GM21737 (cell line): ENCODE results near the gene ASPG.

ENCODE experiments used
- ATAC-seq: cut with Tn5 transposase; IDR thresholded peaks from one replicate; pipeline ENCODE4 v1.9.1; 2021; ENCODE audit warnings: mild to moderate bottlenecking, moderate library complexity; ENCODE audit not compliant: unreplicated experiment

The ASPG gene

GRCh38 chr14:104073764-104074163 is 11.7 kb upstream of the ASPG start:
- no peak for ATAC-seq

DNA sequence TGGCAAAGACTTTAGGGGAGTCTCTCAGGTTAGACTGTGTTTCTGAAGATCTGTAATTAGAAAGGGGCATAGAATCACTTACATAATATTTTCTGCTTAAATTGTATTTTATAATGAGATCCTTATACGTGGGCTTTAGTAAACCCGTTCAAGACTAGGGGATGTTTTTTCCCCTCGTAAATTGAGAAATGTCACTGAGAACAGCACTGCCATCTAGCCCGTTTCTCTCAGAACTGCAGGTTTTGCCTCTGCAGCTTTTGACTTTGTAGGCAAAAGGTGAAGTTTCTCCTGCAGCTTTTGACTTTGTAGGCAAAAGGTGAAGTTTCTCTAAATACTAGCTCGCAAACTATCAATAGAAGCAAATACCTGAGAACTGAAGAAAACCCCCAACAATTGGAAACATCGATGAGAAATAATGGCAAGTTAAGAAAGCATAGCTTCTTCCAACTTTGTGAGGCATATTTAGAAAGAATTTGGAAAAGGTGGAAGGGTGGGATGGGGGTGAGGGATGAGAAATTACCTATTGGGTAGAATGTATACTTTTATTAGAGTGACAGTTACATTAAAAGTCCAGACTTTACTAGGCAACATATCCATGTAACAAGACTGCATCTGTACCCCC is 9.9 kb upstream of the ASPG start:
- no peak for ATAC-seq

- ATAC-seq, result no peak
These were observed 8.8 kb upstream of the ASPG start for GRCh38 chr14:104076743-104077142.

GRCh38 chr14:104078031-104078455 is 7.5 kb upstream of the ASPG start:
- peak; percentile 90 for ATAC-seq

DNA sequence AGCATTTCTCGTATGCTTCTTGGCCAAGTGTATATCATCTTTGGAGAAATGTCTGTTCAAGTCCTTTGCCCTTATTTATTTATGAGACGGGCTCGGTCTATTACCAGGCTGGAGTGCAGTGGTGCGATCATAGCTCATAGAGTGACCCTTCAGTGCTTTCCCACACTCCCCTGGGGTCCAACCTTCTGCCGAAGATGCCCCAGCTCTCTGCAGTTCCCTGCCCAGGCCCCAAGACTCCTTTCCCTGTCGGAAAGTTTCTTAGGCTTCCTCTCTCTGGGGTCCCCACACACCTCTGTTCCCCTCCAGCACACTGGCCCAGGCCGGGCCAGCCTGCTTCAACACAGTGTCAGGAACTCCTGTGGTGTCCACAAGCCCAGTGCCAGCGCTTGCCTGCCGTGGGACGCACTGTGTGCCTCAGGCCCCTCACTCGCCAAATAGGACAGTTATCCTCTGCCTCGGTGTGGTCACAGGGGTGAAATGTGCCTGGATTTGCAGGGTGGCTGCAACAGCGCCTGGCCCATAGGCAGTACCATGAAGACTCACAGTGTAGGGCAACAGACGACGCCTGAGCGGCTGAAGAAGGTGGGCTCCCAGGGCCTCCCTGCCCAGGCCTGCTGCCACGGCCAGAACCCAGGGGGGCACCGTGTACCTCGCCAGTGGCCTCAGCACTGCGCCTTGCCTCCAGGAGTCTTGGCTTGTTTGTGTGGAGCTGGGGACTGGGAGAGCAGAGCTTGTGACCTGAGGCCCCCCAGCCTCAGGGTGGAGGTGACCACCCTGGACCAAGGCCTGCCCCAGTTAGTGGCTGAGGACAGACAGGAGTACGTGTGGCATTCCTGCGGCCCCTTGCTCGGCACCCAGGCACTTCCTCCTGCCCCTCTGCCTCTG is 4.9 kb upstream of the ASPG start:
- ATAC-seq, result no peak

DNA sequence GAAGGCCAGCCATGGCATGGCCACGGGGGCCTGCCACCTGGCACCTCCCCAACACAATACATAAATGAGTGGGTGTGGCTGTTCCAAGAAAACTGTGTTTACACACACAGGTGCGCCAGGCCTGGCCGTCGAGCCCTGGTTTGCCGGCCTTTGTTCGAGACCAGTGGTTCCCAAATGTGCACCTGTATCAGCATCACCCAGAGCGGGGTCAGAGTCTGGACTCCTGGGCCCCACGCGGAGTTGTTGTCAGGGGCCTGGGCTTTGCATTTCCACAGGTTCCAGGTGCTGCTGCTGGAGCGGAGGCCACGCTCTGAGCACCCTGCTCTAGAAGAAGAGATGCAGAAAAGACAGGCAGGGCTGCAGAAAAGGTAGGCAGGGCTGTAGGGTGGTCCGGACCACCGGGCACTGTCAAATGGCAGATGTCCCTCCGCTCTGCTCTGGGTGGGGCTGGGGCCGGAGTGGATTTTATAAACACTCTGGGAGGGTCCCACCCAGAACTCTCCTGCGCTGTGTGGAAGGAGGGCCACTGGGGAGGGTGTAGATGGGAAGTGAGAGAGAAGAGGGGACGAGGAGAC is 4.2 kb upstream of the ASPG start:
- no peak for ATAC-seq

DNA sequence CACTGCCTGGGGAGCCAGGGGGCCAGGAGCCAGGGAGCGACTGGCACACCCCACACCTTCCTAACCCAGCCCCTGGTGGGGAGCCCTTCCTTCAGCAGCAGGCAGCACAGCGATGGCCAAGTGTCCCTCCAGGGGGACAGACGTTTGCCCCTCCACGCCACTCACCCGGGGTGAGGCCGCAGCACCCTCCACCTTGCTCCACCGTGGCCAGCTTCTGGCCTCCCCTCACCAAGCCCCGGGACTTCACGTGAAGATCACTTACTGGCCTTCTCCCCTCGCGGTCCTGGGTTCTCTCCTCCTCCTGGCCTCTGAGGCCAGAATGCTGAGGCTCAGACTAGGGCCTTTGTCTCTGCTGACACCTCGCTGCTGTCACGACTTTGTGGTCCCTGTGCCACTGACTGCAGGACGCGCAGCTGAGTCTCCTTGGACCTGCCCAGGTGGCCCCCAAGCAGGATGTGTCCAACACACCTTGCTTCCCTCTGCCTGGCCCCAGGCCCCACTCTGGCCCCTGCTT is 3.5 kb upstream of the ASPG start:
- no peak for ATAC-seq

DNA sequence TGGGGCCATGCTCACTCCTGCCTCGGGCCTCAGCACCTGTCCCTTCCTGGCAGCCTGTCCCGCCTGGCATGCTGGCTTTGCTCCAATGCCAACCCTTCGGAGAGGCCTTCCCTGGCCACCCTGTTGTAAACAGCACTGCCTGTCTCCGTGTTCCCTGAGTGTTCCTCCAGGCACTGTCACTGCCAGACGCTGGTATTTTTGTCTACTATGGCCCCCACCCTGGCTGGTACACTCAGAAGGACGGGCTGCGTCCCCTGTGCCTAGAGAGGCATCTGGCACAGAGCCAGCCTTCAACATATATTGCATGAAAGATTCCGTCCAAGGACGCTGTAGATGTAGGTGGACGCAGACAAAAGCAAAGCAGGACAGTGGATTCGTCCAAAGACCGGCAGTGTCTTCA is 2.7 kb upstream of the ASPG start:
- no peak for ATAC-seq

DNA sequence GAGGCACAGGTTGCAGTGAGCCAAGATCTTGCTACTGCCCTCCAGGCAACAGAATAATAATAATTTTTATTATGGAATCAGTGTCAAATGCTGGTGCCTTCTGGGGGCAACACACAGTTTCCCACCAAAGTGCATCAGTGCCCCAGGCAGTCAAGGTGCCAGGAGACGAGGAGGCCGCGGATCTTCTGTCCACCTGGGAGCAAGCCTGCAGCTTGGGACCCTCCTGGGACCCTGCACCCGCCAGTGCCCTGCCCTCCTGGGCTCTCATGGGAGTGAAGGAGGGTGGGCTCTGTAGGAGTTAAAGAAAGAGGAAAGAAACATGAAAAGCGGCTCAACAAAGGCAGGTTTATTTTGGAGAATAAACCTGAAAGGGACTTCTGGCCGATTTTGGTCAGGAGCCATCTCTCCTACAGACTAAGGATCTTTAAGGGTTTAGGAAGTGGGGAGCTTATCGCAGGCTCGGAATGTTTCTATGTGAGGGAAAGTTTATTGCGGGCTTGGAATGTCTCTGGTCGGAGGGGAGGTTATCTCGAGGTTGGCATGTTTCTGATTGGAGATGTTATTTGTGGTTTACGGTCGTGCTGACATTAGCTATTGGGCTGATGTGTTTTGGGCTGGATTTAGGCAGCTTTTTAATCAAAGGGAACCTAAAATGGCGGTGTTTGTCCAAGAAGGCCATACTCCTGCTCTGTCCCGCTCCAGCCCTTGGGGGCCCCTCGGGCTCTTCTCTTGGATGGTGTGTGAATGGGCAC is 1.1 kb upstream of the ASPG start:
- no peak for ATAC-seq

GRCh38 chr14:104085889-104086201 is 345 bp downstream of the ASPG start:
- no peak for ATAC-seq

GRCh38 chr14:104086210-104086660 is 735 bp downstream of the ASPG start:
- ATAC-seq, result no peak

DNA sequence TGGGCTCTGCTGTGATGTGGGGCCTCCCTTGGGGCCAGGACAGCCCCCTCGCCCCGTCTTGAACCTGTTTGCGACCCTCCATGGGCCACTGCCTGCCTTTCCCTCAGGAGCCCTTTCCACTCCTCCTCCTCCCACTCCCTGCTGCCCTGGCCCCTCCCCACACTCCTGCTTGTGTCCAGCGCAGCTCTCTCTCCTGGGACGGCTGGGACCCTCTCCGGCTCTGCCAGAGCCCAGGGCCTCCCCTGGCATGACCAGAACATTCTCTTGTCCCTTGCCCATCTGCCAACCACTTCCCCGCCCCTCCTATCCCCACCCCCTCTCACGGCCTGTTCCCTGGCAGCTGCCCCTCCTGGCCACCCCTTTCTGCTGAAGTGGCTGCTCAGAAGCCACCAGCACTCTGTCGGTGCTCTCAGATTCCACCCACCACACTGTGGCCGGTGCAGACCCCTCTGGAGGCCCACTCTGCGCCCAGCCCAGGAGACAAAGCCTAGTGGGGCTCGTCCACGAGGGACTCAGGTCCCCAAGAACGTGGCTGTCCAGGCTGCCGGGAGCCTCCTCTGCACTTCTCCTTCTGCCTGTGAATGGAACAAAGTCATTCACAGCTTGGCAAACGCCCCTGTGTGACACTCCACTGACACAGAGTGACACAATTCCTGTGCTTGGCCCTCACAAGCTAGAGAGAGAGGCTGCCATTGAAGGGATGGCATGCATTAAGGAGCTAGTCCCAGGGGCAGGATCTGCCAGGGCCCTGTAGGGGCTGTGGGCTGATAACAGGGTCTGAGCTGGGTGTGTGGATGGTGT is 1.4 kb downstream of the ASPG start:
- no peak for ATAC-seq

DNA sequence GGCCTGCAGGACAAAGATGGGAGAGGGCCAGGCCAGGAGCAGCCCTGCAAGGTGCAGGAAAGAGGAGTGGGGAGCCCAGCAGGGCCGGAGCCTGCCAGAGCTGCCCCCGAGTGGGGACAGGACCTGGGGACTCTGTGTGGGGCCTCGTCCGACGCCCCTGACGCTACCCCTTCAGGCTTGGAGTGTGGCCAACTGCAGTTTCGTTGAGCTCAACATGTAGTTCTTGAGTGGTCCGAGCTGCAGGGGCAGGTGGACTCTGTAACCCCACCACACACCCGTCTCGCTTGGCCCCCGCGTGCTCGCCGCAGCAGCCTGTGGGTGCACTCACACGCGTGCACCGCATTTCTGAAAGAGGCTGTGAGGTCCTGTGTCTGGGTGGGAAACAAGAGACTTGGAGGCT is 2.0 kb downstream of the ASPG start:
- no peak for ATAC-seq

GRCh38 chr14:104087981-104088850 is 2.7 kb downstream of the ASPG start:
- ATAC-seq, result no peak

DNA sequence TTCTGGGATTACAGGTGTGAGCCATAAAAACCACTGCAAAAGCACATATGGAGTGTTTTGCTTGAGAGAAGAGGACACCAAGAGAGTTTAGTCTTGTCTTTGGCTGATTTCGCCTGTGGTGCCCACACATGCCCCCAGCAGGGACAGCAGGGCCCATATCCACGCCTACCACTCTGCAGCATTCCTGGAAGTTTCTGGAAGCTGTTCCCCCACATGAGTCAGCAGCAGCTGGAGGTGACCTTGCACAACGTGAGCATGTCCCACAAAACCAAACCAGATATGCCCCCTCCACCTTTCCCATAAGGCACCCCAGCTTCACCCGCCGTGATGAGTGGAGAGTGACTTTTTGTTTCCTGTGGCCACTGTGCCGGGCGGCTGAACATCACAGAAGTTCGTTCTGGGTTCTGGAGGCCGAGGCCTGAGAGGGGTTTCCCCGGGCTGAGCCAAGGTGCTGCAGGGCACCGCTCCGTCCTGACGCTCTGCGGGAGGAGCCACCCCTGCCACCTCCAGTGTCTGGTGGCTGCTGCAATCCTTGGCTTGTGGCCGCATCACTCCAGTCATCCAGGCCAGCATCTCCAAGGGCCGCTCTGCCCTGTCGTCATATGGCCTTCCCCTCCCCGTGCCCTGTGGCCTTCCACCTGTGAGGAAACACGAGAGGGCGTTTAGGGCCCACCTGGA is 4.7 kb downstream of the ASPG start:
- no peak for ATAC-seq

DNA sequence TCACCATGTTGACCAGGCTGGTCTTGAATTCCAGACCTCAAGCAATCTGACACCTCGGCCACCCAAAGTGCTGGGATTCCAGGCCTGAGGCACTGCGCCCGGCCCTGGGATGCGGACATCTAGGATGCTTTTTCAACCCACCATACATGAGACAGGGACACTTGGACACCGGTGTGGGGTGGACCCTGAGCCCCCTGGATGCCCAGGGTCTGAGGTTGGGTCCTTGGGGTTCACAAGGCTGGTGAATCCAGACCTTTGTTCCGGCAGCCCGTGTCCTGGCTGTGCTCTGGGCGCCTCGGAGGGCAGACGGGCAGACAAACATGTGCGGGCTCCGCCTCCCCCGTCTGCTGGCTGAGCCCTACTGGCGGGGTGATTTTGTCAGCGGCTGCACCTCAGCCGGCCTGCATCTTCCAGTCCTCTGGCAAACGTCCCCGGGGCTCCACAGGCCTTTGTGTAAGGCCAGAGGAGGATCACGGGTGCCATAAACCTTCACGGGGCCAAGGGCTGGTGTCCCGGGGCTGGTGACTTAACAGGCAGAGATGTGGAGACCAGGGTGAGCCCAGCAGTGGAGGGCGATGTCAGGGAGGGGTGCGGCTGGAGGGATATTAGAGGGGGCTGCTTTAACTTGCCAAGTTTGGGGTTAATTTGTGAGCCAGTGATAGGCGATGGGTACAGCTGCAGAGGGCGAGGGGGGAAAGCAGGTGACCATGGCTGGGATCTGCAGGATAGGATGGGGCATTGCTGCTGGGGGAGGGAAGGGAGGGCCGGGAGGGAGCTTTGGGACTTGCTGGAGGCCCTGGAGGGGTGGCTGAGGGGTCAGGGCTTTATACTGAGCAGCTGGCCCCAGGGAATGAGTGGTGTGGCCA is 5.8 kb downstream of the ASPG start:
- ATAC-seq, result no peak

GRCh38 chr14:104091927-104092771 is 6.6 kb downstream of the ASPG start:
- ATAC-seq, result no peak
